Stimulated activated CD4-positive, alpha-beta T cell treated with anti-CD3 and anti-CD28 coated beads, Interleukin-4, amount 100 ng/mL, for 4 hours (primary cell): ENCODE data around the gene WDPCP.
"Not testable (repeated sequence)": the region's sequence is repeated elsewhere in the genome, so short reads cannot be mapped to it uniquely, and the experiment has no call there.

Experiments used
- DNase-seq, 2 experiments: peaks; one replicate each; pipeline ENCODE4 v3.0.0-alpha.2; 2020

The WDPCP gene

GRCh38 chr2:63537306-63537705 is 51.0 kb downstream of the WDPCP start:
- DNase-seq = no peak

GRCh38 chr2:63530704-63531279 is 57.5 kb downstream of the WDPCP start:
- no peak for DNase-seq

GRCh38 chr2:63525905-63526304 is 62.4 kb downstream of the WDPCP start:
- DNase-seq = no peak

GRCh38 chr2:63522950-63523349 is 65.3 kb downstream of the WDPCP start:
- no peak for DNase-seq

GRCh38 chr2:63520793-63521192 is 67.5 kb downstream of the WDPCP start:
- DNase-seq = no peak

GRCh38 chr2:63514781-63515180 is 73.5 kb downstream of the WDPCP start:
- DNase-seq = no peak

- DNase-seq = no peak
These were observed 74.0 kb downstream of the WDPCP start for GRCh38 chr2:63514237-63514716.

- no peak for DNase-seq
These were observed 82.0 kb downstream of the WDPCP start for GRCh38 chr2:63506320-63506719.

GRCh38 chr2:63503818-63504217 is 84.5 kb downstream of the WDPCP start:
- DNase-seq = no peak

- no peak for DNase-seq
These were observed 87.9 kb downstream of the WDPCP start for GRCh38 chr2:63500398-63500797.

- no peak for DNase-seq
These were observed 90.7 kb downstream of the WDPCP start for GRCh38 chr2:63497576-63497975.

GRCh38 chr2:63494968-63495367 is 93.3 kb downstream of the WDPCP start:
- no peak for DNase-seq

GRCh38 chr2:63494100-63494499 is 94.2 kb downstream of the WDPCP start:
- DNase-seq = no peak

- no peak for DNase-seq
These were observed 100.1 kb downstream of the WDPCP start for GRCh38 chr2:63488118-63488713.

- no peak for DNase-seq
These were observed 101.4 kb downstream of the WDPCP start for GRCh38 chr2:63486861-63487290.

- DNase-seq = no peak
These were observed 103.4 kb downstream of the WDPCP start for GRCh38 chr2:63484901-63485300.

GRCh38 chr2:63484481-63484880 is 103.8 kb downstream of the WDPCP start:
- DNase-seq = no peak

- DNase-seq = no peak
These were observed 110.6 kb downstream of the WDPCP start for GRCh38 chr2:63477686-63478085.

- DNase-seq = not testable (repeated sequence)
These were observed 119.0 kb downstream of the WDPCP start for GRCh38 chr2:63469313-63469712.

- DNase-seq = no peak
These were observed 122.6 kb downstream of the WDPCP start for GRCh38 chr2:63465633-63466032.

- no peak for DNase-seq
These were observed 125.1 kb downstream of the WDPCP start for GRCh38 chr2:63463142-63463541.

GRCh38 chr2:63446658-63447057 is 141.6 kb downstream of the WDPCP start:
- no peak for DNase-seq

- no peak for DNase-seq
These were observed 143.6 kb downstream of the WDPCP start for GRCh38 chr2:63444565-63445288.

- no peak for DNase-seq
These were observed 147.7 kb downstream of the WDPCP start for GRCh38 chr2:63440612-63441011.
